HG02678 (cell line): ENCODE measurements around the gene RRM1.
"Not testable (repeated sequence)": the region's sequence is repeated elsewhere in the genome, so short reads cannot be mapped to it uniquely, and the experiment has no call there.

Source experiments
- ATAC-seq: cut with Tn5 transposase; IDR thresholded peaks from one replicate; pipeline ENCODE4 v1.9.1; 2021; ENCODE audit warnings: mild to moderate bottlenecking, moderate library complexity; ENCODE audit not compliant: unreplicated experiment

RRM1 gene

GRCh38 chr11:4094348-4095291, at the start of gene RRM1:
Gene RRM1, plus strand, starts transcription at chr11:4094799. Its CDS starts 214 bp downstream, at chr11:4095013.
- ATAC-seq, result peak; percentile 96

DNA sequence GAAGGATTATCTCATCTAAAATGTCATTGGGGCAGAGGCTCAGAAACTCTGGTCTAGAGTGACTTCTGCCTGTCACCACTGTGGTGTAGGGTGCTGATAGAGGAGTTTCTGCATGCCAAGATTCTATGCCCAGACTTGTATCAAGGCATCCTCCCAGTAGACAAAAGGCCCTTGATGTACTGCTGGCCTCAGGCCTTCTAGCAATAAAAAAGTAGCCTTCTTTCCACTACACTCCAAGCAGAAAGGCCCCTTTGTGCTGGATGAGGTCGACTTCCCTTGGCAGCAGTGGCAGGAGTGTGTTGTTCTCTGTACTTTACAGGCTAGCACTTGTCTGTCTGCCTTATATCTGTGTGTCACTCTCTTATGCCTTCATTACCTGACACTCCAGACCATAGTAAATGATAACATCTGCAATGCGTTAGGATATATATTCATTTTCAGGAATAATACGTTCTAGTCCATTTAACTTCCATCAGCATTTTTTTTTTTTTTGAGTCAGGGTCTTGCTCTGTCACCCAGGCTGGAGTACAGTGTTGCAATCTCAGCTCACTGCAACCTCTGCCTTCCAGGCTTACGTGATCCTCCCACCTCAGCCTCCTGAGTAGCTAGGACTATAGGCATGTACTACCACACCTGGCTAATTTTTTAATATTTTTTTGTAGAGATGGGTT, 49.5 kb upstream of the RRM1 start:
- ATAC-seq, result no peak

DNA sequence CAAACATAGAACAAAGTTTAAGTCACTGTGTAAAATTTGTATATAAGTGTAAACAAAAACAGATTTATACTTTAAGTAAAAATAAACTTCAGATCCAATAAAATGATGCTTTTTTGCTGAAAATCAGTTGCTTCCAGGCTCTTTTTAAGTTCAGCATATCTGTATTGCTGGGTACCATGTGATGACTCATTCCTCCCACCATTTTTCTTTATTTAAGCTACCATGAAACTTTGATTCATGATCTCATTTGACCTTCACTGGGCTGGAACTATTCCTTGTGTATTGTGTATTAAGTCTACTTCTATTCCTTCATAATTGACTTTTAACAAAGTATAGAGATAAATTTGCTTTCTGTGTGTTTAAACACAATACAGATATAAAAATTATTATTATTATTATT, 46.3 kb upstream of the RRM1 start:
- no peak for ATAC-seq

GRCh38 chr11:4049006-4049405, 45.6 kb upstream of the RRM1 start:
- no peak for ATAC-seq

DNA sequence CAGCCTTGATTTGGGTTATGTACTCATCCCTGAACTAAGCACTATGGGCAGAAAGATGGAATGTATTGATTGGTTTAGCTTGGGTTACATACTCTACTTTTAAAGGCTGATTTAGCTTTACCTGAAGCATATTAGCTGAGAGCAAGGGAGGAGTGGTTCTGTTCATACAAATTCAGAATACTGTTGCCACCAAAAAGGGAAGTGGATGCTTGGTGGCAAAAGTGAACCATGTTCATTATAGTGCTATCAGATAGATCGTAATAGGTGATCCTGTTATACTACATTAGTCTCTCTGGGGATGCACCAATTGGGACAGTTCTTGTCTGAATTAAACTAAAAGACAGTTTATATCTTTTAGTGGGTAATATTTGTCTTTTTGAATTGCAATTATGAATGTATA, 44.5 kb upstream of the RRM1 start:
- ATAC-seq, result no peak

DNA sequence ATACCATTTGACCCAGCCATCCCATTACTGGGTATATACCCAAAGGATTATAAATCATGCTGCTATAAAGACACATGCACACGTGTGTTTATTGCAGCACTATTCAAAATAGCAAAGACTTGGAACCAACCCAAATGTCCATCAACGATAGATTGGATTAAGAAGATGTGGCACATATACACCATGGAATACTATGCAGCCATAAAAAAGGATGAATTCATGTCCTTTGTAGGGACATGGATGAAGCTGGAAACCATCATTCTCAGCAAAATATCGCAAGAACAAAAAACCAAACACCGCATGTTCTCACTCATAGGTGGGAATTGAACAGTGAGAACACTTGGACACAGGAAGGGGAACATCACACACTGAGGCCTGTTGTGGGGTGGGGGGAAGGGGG, 41.4 kb upstream of the RRM1 start:
- not testable (repeated sequence) for ATAC-seq

- no peak for ATAC-seq
These were observed 40.0 kb upstream of the RRM1 start for GRCh38 chr11:4054643-4055042.

GRCh38 chr11:4059424-4059823, 35.2 kb upstream of the RRM1 start:
- no peak for ATAC-seq

DNA sequence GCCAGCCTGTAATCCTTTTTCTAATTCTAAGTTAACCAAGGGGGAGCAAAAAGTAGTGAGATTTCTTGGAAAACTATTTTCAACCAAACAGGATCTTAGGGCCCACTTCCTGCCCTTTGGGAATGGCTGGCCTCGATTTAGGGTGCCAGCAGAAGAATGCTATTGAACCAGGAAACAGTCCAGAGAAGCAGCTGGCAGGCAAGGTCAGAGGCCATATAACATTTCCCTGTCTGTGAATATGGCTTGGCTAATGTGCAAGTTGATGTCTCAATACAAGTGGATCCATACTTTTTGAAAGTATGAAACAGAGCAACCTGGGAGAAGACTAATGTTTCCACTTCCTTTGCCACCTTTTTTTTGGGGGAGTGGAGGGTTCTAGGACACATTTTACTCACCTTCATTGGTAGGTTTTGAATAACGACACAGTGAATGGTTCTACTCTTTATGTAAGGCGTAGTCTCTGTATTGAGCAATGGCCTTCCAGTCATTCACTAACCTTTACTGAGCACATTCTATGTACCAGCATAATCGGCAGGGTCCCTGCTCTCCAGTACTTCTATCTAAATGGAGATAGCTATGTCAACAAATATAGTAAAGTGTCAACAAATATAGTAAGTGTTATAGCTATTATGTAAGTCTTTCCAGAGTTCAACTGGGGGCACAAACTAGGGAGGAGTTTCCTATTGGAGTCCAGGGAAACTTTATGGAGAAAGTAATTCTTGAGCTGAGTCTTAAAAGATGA, 34.2 kb upstream of the RRM1 start:
- ATAC-seq, result no peak

GRCh38 chr11:4061700-4062099, 32.9 kb upstream of the RRM1 start:
- ATAC-seq, result no peak

- ATAC-seq, result no peak
These were observed 31.3 kb upstream of the RRM1 start for GRCh38 chr11:4063348-4063747.

GRCh38 chr11:4064278-4064955, 30.2 kb upstream of the RRM1 start:
- ATAC-seq, result no peak

DNA sequence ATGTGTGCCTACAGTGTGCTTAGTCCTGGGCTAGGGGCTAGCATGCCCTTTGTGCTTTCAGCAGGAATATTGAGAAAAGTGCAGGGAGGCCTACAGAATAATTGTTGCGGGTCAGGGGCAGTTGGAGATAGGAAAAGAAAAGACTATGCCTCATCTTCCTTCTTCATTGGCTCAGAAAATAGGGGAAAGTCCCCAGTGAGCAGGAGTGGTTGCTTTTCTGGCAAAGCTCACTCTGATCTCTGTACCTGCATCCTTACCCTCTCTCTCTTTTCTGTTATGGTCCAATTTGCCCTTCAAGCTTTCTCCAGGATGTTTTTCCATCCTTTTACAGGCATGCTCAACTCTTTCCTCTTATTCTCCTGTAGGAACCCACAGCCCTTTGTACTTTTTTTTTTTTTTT, 29.5 kb upstream of the RRM1 start:
- no peak for ATAC-seq

- ATAC-seq, result no peak
These were observed 28.8 kb upstream of the RRM1 start for GRCh38 chr11:4065601-4066377.

- ATAC-seq, result no peak
These were observed 27.7 kb upstream of the RRM1 start for GRCh38 chr11:4066910-4067309.

- no peak for ATAC-seq
These were observed 25.6 kb upstream of the RRM1 start for GRCh38 chr11:4068962-4069361.

- ATAC-seq, result no peak
These were observed 23.3 kb upstream of the RRM1 start for GRCh38 chr11:4071325-4071724.

DNA sequence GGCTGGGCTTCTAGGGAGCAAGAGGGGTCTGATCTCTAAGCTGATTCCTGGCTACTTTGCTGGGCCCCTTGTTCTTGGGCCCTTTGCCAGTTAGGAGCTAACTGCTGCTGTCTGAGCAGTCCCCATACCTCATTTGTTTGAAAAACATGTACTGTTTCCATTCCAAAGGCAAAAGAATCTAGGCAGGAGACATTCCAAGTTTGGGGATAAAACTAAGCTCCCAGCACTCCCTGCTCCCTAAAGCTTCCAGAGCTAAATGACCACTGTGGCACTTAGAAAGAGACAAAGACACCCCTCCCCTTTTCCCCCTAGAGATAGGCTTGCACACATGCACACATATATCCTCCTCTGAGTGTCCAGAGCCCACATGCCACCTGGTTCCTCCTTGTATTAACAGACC, 22.7 kb upstream of the RRM1 start:
- ATAC-seq, result no peak

GRCh38 chr11:4072668-4073285, 21.8 kb upstream of the RRM1 start:
- ATAC-seq, result no peak

DNA sequence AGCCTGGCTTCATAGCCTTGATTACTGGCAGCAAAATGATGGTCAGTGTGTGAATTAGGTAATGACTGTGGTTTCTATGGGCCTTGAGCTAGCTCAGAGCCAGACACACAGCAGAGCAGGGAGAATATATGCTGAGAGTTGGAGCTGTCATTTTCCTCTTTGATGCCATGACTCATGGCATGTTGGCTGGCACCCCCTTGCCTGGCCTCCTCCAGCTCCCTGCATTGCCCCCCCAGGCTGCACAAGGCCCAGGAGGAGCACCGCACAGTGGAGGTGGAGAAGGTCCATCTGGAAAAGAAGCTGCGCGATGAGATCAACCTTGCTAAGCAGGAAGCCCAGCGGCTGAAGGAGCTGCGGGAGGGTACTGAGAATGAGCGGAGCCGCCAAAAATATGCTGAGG, 20.3 kb upstream of the RRM1 start:
- no peak for ATAC-seq
